ENCODE measurements around the gene CD6.

GRCh38 chr11:61027141-61027840 lies 55.8 kb downstream of the CD6 start:
- no peak for TF ChIP-seq BHLHE40 (IDR thresholded peaks at IDR 0.05; ENCODE audit: borderline replicate concordance)
- no peak for TF ChIP-seq ELF4 (IDR thresholded peaks at IDR 0.05)
- TF ChIP-seq ARNT (IDR thresholded peaks at IDR 0.05) = no peak
- no peak for TF ChIP-seq L3MBTL2 (conservative IDR thresholded peaks at IDR 0.05)
- no peak for TF ChIP-seq CTBP1 (IDR thresholded peaks at IDR 0.05; ENCODE audit: borderline replicate concordance)
- no peak for TF ChIP-seq SUZ12 (IDR thresholded peaks at IDR 0.05)
- no peak for TF ChIP-seq SP1 (IDR thresholded peaks at IDR 0.05)
